ENCODE measurements around the gene OR1A2. TPM values are rescaled to one million over a fixed set of nuclear protein-coding genes. Genes with fewer than 3 reads are reported as not detected.

Gene OR1A2, protein sequence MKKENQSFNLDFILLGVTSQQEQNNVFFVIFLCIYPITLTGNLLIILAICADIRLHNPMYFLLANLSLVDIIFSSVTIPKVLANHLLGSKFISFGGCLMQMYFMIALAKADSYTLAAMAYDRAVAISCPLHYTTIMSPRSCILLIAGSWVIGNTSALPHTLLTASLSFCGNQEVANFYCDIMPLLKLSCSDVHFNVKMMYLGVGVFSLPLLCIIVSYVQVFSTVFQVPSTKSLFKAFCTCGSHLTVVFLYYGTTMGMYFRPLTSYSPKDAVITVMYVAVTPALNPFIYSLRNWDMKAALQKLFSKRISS
- polyA plus RNA-seq (2012; ENCODE audit: insufficient read length, low read depth) = not detected

DNA sequence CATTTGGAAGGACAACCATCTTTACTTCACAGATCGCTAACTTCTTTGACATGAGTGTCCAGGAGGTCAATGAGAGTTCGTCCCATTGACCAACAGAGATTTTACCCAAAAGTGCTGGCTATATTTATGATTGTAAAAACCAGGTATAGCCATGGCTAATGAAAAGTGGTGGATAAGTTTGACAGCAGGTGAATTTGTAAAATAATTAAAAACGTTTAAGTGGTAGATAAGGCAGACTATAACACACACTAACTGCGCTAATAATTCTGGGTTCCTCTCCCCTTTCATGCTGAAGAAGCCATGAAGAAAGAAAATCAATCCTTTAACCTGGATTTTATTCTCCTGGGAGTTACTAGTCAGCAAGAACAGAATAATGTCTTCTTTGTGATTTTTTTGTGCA, at the start of gene OR1A2:
TSS of gene OR1A2 (plus strand) at position 301 of the 400 bp plus-strand sequence. CDS start at position 301, 0 bp downstream.
- TF ChIP-seq SIN3A (IDR thresholded peaks at IDR 0.05; ENCODE audit: borderline replicate concordance, insufficient read depth, low read length) (no peak), FOXP2 (optimal IDR thresholded peaks at IDR 0.05; ENCODE audit: borderline replicate concordance, extremely low read depth, extremely low read length, insufficient read depth) (no peak), POLR2AphosphoS5 (IDR thresholded peaks at IDR 0.05; ENCODE audit: low read depth, low read length) (no peak), TAF1 (IDR thresholded peaks at IDR 0.05; ENCODE audit: borderline replicate concordance, insufficient read depth, low read length) (no peak)
- TF ChIP-seq, protein P1, sequence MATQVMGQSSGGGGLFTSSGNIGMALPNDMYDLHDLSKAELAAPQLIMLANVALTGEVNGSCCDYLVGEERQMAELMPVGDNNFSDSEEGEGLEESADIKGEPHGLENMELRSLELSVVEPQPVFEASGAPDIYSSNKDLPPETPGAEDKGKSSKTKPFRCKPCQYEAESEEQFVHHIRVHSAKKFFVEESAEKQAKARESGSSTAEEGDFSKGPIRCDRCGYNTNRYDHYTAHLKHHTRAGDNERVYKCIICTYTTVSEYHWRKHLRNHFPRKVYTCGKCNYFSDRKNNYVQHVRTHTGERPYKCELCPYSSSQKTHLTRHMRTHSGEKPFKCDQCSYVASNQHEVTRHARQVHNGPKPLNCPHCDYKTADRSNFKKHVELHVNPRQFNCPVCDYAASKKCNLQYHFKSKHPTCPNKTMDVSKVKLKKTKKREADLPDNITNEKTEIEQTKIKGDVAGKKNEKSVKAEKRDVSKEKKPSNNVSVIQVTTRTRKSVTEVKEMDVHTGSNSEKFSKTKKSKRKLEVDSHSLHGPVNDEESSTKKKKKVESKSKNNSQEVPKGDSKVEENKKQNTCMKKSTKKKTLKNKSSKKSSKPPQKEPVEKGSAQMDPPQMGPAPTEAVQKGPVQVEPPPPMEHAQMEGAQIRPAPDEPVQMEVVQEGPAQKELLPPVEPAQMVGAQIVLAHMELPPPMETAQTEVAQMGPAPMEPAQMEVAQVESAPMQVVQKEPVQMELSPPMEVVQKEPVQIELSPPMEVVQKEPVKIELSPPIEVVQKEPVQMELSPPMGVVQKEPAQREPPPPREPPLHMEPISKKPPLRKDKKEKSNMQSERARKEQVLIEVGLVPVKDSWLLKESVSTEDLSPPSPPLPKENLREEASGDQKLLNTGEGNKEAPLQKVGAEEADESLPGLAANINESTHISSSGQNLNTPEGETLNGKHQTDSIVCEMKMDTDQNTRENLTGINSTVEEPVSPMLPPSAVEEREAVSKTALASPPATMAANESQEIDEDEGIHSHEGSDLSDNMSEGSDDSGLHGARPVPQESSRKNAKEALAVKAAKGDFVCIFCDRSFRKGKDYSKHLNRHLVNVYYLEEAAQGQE (IDR thresholded peaks at IDR 0.05; ENCODE audit: insufficient read depth in 1 of 2, low read depth in 2 of 2, low read length in 2 of 2) = no peak

DNA sequence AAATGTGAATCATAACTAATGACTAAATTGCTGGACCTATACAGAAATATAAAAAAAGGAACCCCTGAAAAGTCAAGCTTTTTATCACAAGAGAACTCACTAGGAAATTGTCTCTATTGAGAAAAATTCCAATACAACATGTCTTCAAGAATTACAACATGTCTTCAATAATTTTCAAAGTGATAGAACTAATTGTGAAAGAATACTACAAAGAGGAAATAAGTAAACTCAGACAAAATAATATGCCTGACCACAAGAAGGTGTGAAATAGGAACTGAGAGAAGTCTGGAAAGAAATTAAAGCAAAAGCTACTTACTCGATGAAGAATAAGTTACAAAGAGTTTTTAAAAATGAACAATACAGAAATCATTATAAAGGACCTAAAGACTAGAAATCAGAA, 40.1 kb upstream of the OR1A2 start:
- TF ChIP-seq POLR2AphosphoS5 (IDR thresholded peaks at IDR 0.05; ENCODE audit: low read depth, low read length) = no peak
- TF ChIP-seq, protein P1 (IDR thresholded peaks at IDR 0.05; ENCODE audit: insufficient read depth in 1 of 2, low read depth in 2 of 2, low read length in 2 of 2) = no peak
- no peak for TF ChIP-seq TAF1 (IDR thresholded peaks at IDR 0.05; ENCODE audit: borderline replicate concordance, insufficient read depth, low read length)
- TF ChIP-seq SIN3A (IDR thresholded peaks at IDR 0.05; ENCODE audit: borderline replicate concordance, insufficient read depth, low read length) = no peak
- no peak for TF ChIP-seq FOXP2 (optimal IDR thresholded peaks at IDR 0.05; ENCODE audit: borderline replicate concordance, extremely low read depth, extremely low read length, insufficient read depth)

DNA sequence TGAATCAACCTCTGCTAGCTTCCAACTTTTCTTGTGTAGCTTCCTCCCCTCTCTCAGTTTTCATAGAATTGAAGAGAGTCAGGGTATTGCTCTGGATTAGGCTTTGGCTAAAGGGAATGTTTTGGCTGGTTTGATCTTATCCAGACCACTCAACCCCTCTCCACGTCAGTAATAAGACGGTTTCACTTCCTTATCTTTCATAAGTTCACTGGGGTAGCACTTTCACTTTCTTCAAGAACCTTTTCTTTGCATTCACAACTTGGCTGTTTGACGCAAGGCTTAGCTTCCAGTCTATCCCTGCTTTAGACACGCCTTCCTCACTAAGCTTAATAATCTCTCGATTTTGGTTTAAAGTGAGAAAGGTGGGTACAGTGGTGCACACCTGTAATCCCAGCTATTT, 29.7 kb upstream of the OR1A2 start:
- TF ChIP-seq, protein P1 (IDR thresholded peaks at IDR 0.05; ENCODE audit: insufficient read depth in 1 of 2, low read depth in 2 of 2, low read length in 2 of 2) = no peak
- TF ChIP-seq POLR2AphosphoS5 (IDR thresholded peaks at IDR 0.05; ENCODE audit: low read depth, low read length) (no peak), SIN3A (IDR thresholded peaks at IDR 0.05; ENCODE audit: borderline replicate concordance, insufficient read depth, low read length) (no peak), FOXP2 (optimal IDR thresholded peaks at IDR 0.05; ENCODE audit: borderline replicate concordance, extremely low read depth, extremely low read length, insufficient read depth) (no peak), TAF1 (IDR thresholded peaks at IDR 0.05; ENCODE audit: borderline replicate concordance, insufficient read depth, low read length) (no peak)

DNA sequence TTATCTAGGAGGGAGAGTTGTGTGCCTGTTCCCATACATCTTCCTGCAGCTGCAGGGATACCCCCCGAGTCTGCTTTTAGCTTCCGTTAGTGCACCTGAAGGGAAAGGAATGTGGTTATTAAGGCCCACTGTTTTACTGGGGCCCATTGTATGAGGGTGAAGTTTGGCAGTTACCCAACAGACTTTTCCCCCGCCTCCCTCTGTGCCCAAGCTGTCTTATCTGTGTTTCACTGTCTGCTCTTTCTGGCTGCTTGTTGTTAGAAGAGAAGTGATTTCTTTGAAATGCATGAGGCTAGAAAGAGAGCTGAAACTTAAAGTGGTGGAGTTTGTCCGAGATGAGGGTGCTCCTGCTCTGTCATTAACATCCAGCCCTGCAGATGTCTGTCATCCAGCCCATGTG, 7.4 kb upstream of the OR1A2 start:
- TF ChIP-seq POLR2AphosphoS5 (IDR thresholded peaks at IDR 0.05; ENCODE audit: low read depth, low read length) (no peak), TAF1 (IDR thresholded peaks at IDR 0.05; ENCODE audit: borderline replicate concordance, insufficient read depth, low read length) (no peak), SIN3A (IDR thresholded peaks at IDR 0.05; ENCODE audit: borderline replicate concordance, insufficient read depth, low read length) (no peak), FOXP2 (optimal IDR thresholded peaks at IDR 0.05; ENCODE audit: borderline replicate concordance, extremely low read depth, extremely low read length, insufficient read depth) (no peak)
- TF ChIP-seq, protein P1 (IDR thresholded peaks at IDR 0.05; ENCODE audit: insufficient read depth in 1 of 2, low read depth in 2 of 2, low read length in 2 of 2) = no peak
